H7 (cell line): ENCODE measurements around the gene SDCCAG8. TPM values are rescaled to one million over a fixed set of nuclear protein-coding genes. Genes with fewer than 3 reads are reported as not detected.

ENCODE experiments used
- DNase-seq: peaks from one replicate; pipeline ENCODE4 v3.0.0; 2012
- H3K27me3 ChIP-seq: 2 replicates; pipeline ENCODE4 v1.6.0; 2011; ENCODE audit warnings: mild to moderate bottlenecking, low read length; ENCODE audit not compliant: control insufficient read depth, insufficient read depth
- H3K36me3 ChIP-seq: replicated peaks from 2 replicates; pipeline ENCODE4 v1.5.1; 2011; ENCODE audit warnings: low read length; ENCODE audit not compliant: control insufficient read depth, insufficient read depth
- H3K4me3 ChIP-seq: 2 replicates; pipeline ENCODE4 v1.5.1; 2011; ENCODE audit warnings: low read depth, mild to moderate bottlenecking, control low read depth, low read length, moderate library complexity; ENCODE audit not compliant: insufficient read depth
- total RNA-seq: library from RNA; depleted of rRNA; stranded (reverse); fragments of >200 nt; shearing (Covaris generic); gene quantifications from 2 replicates; pipeline ENCODE4 v1.2.3, GENCODE V29; 2014

The SDCCAG8 gene
- total RNA-seq, 1 experiment from 2014 or later: 145 TPM

DNA sequence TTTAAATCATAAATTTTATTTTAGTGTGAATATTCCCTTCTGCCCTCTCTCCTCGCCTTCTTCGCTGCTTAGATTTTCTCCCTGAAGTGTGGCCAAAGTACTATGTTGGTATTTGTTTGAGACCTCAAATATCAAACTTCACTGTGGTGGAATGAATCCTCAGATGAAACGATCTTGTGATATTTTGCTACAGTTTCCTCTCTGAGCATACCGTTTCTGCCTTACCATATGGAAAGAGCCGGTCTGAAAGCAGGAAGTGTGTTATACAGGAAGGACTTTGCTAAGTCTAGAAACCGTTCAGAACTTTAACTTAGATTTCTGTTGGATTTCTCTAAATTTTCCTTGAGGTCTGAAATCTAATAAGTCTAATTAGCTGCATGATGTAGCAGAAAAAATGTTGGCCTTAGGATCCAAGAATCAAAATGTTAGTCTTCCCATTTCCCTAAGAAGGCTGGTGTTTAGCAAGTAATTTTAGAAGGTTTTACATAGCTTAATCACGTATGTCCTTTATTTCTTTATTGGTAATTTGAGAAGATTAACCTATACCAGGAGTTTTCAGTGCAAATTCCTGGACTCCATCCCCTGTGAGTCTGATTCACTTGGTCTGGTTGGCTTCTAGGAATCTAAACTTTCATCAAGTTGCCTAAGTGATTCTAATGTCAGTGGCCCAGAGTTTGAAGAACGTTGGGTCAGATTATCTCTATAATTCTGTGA is 30.7 kb downstream of the SDCCAG8 start:
- H3K27me3 ChIP-seq: no peaks in the 10 kb centered on the region
- no peak for DNase-seq
- H3K4me3 ChIP-seq: no peak overlapping the region
- no peaks in the 10 kb centered on the region for H3K36me3 ChIP-seq

- Histone ChIP-seq H3K27me3 (no peaks in the 10 kb centered on the region), H3K36me3 (no peaks in the 10 kb centered on the region), H3K4me3 (no peak overlapping the region)
- no peak for DNase-seq
Observed at GRCh38 chr1:243287123-243287460, 31.3 kb downstream of the SDCCAG8 start.

- Histone ChIP-seq H3K27me3 (no peaks in the 10 kb centered on the region), H3K36me3 (no peaks in the 10 kb centered on the region), H3K4me3 (no peak overlapping the region)
- no peak for DNase-seq
Observed at GRCh38 chr1:243287652-243288051, 31.8 kb downstream of the SDCCAG8 start.

- no peaks in the 10 kb centered on the region for H3K36me3 ChIP-seq
- no peak for DNase-seq
- no peaks in the 10 kb centered on the region for H3K27me3 ChIP-seq
- no peak overlapping the region for H3K4me3 ChIP-seq
Observed at GRCh38 chr1:243288062-243288461, 32.2 kb downstream of the SDCCAG8 start.

GRCh38 chr1:243291292-243291691 is 35.5 kb downstream of the SDCCAG8 start:
- Histone ChIP-seq H3K4me3 (no peak overlapping the region), H3K36me3 (no peaks in the 10 kb centered on the region), H3K27me3 (no peaks in the 10 kb centered on the region)
- no peak for DNase-seq

DNA sequence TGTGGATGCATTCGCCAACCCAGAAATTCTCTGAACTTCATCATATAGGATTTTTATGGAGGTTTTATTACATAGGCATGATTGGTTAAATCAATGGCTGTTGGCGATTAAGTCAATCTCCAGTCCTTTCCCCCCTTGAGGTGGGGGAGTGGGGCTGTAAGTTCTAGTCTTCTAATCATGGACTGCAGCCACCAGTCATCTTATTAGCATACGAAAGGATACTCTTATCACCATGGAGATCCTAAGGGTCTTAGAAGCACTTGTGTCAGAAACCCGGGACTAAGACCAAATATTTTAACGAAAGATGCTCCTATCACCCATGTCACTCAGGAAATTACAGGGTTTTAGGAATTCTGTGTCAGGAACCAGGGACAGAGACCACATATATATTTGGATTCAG is 36.3 kb downstream of the SDCCAG8 start:
- Histone ChIP-seq H3K4me3 (no peak overlapping the region), H3K36me3 (no peaks in the 10 kb centered on the region), H3K27me3 (no peaks in the 10 kb centered on the region)
- DNase-seq: peak; percentile 22

GRCh38 chr1:243293941-243294722 is 38.3 kb downstream of the SDCCAG8 start:
- Histone ChIP-seq H3K36me3 (no peaks in the 10 kb centered on the region), H3K27me3 (no peaks in the 10 kb centered on the region), H3K4me3 (no peak overlapping the region)
- no peak for DNase-seq

GRCh38 chr1:243294723-243295121 is 38.9 kb downstream of the SDCCAG8 start:
- H3K4me3 ChIP-seq: no peak overlapping the region
- no peaks in the 10 kb centered on the region for H3K27me3 ChIP-seq
- DNase-seq: no peak
- no peaks in the 10 kb centered on the region for H3K36me3 ChIP-seq

GRCh38 chr1:243299069-243299468 is 43.2 kb downstream of the SDCCAG8 start:
- Histone ChIP-seq H3K36me3 (no peaks in the 10 kb centered on the region), H3K27me3 (no peaks in the 10 kb centered on the region), H3K4me3 (no peak overlapping the region)

DNA sequence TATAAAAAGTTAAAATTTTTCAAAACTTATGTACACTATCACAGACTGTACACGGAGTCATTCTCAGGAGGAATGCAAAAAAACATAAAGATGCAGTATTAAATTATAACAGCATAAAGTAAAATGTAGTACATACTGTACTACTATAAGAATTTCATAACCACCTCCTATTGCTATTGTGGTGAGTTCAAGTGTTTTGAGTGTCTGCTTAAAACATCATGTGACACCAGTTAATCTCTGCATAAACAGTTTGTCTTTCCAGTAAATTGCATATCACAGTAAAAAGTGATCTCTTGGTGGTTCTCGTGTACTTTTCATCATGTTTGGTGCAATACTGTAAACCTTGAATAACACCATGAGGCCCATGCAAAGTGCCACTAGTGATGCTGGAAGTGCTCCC is 45.2 kb downstream of the SDCCAG8 start:
- H3K4me3 ChIP-seq: no peak overlapping the region
- H3K36me3 ChIP-seq: no peaks in the 10 kb centered on the region
- DNase-seq: no peak
- H3K27me3 ChIP-seq: no peaks in the 10 kb centered on the region

More at GRCh38 chr1:243299069-243299468, 43.2 kb downstream of the SDCCAG8 start:
- DNase-seq: no peak

- H3K36me3 ChIP-seq: no peaks in the 10 kb centered on the region
- no peak for DNase-seq
- no peaks in the 10 kb centered on the region for H3K27me3 ChIP-seq
- no peak overlapping the region for H3K4me3 ChIP-seq
Observed at GRCh38 chr1:243311809-243312208, 56.0 kb downstream of the SDCCAG8 start.

GRCh38 chr1:243312952-243313634 is 57.3 kb downstream of the SDCCAG8 start:
- no peaks in the 10 kb centered on the region for H3K36me3 ChIP-seq
- H3K4me3 ChIP-seq: no peak overlapping the region
- no peak for DNase-seq
- no peaks in the 10 kb centered on the region for H3K27me3 ChIP-seq

DNA sequence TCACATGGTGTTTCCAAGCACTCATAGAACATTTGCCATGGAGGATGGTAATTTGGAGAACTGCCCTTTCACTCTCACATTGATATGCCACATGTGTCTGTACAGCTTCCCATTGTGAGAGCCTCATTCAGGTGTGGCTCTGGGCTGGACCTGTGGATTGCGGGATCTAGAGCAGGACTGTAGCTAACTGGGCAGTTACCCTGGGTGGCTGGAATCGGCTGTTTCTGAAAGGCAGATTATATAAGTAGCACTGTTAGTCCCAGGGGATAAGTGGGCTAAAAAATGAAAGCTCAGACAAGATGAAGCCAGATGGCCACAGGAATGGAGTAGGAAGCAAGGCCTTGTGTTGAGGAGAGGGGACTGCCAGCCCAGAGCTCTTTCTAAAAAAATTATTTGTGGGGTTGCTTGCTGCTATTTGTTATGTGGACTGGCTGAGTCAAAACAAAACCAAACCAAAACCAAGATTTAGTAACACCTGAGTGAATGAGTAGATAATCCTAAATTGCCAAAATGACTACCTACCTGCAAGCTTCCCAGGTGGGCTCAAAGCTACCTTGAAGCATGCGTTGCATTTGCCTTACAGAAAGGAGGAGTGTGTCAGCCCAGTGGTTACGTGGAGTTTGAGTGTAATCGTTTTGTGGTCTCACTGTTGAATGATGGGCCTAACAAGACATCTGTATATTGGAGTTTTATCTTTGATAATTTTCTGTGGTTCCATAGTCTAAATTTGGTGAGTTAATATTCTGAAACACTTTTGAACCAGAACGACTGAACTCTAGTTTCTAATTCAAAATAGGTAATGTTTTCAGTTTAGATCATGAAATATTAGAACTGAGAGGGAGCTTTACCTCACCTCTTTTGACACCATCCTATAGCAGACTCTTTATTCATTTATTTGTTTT is 58.0 kb downstream of the SDCCAG8 start:
- H3K27me3 ChIP-seq: no peaks in the 10 kb centered on the region
- no peaks in the 10 kb centered on the region for H3K36me3 ChIP-seq
- no peak overlapping the region for H3K4me3 ChIP-seq
- DNase-seq: no peak

GRCh38 chr1:243315455-243315854 is 59.6 kb downstream of the SDCCAG8 start:
- no peak for DNase-seq
- no peak overlapping the region for H3K4me3 ChIP-seq
- no peaks in the 10 kb centered on the region for H3K36me3 ChIP-seq
- H3K27me3 ChIP-seq: no peaks in the 10 kb centered on the region
